LNCAP (cell line): ENCODE measurements around the gene COPG2.

Experiments
- CTCF ChIP-seq: fragments of 450-650 bp; IDR thresholded peaks from 2 replicates; pipeline ENCODE4 v1.5.1; 2017; ENCODE audit warnings: mild to moderate bottlenecking

The COPG2 gene

DNA sequence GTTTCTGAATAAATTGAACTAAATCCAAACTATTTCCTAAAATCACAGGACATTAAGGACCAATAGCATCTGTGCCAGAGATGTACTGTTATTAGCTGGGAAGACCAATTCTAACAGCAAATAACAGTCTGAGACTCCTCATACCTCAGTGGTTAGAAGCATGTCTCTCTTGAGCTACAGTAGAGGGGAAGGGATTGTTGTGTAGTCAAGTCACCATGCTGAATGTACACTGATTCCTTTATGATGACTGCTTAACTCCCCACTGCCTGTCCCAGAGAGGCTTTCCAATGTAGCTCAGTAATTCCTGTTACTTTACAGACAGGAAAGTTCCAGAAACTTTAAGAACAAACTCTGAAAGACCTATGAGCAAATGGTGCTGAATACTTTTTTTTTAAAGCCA, 162.8 kb downstream of the COPG2 start:
- no peak for TF ChIP-seq CTCF

GRCh38 chr7:130500910-130501309, 167.6 kb downstream of the COPG2 start:
- no peak for TF ChIP-seq CTCF

DNA sequence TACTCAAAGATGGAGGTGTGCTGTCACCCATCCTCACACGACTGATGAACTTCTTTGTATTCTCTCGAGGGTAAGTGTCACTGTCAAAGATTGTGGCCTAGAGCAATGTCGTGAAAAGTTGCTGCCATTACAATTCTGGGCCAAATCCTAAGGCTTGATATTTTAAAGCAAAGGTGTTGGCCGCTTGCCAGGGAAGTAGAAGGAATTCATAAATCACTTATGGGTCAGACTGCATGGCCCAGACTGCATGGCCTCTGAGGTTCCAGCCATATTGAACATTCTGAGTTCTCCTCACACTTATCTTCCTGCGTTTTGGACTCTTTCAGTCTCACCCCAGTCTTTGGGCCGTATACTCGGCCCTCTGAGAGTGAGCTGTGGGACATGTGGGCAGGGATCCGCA, 168.1 kb downstream of the COPG2 start:
- no peak for TF ChIP-seq CTCF

GRCh38 chr7:130494431-130494858, 174.1 kb downstream of the COPG2 start:
- no peak for TF ChIP-seq CTCF

GRCh38 chr7:130493275-130493873, 175.2 kb downstream of the COPG2 start:
- no peak for TF ChIP-seq CTCF

- no peak for TF ChIP-seq CTCF
Observed at GRCh38 chr7:130492523-130493274, 175.8 kb downstream of the COPG2 start.

DNA sequence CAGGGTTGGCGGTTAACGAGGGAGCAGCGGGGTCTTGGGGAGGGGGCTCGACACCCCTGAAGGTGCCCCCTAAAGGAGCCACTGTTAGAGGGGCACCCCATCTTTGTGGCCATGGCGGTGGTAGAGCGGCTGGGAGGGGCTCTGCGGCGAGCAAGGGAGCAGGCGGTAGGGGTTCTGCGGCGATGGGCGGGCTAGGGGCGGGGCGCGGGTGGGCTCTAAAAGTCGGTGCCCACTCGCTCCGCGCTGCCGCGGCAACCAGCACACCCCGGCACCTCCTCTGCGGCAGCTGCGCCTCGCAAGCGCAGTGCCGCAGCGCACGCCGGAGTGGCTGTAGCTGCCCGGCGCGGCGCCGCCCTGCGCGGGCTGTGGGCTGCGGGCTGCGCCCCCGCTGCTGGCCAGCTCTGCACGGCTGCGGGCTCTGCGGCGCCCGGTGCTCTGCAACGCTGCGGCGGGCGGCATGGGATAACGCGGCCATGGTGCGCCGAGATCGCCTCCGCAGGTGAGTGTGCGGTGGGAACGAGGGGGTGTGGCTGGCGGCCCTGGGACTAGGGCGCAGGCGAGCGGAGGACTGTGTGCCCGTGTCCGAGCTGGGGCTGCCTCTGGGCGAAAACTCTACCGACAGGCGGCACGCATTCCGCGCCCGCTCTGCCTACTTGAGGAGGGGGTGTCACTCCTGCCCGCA, 176.6 kb downstream of the COPG2 start, which contains the start of gene MEST:
Gene MEST (plus strand): TSS at position 245 of the 682 bp plus-strand sequence. CDS start 229 bp downstream, at position 474.
- no peak for TF ChIP-seq CTCF
